Osteoblast (primary cell): ENCODE measurements around the gene ACTG2. TPM values are rescaled to one million over a fixed set of nuclear protein-coding genes. Genes with fewer than 3 reads are reported as not detected.

Source experiments
- DNase-seq: peaks from one replicate; pipeline ENCODE4 v3.0.0; 2011; ENCODE audit warnings: low spot score, mixed read lengths; ENCODE audit not compliant: insufficient read length; ENCODE audit errors: missing footprints
- H2AFZ ChIP-seq: 2 replicates; pipeline ENCODE4 v1.6.0; 2011; ENCODE audit warnings: mild to moderate bottlenecking, low read length
- H3K27ac ChIP-seq: 2 replicates; pipeline ENCODE4 v1.5.1; 2011; ENCODE audit warnings: mild to moderate bottlenecking, low read depth, low read length, moderate library complexity
- H3K27me3 ChIP-seq: 2 replicates; pipeline ENCODE4 v1.6.0; 2012; ENCODE audit warnings: mild to moderate bottlenecking, control low read depth, inconsistent platforms, low read length, moderate library complexity; ENCODE audit not compliant: insufficient read depth
- H3K36me3 ChIP-seq: 2 replicates; pipeline ENCODE4 v1.5.1; 2011; ENCODE audit warnings: mild to moderate bottlenecking, low read length, control low read depth, moderate library complexity; ENCODE audit not compliant: insufficient read depth
- H3K4me1 ChIP-seq: 2 replicates; pipeline ENCODE4 v1.5.1; 2011; ENCODE audit warnings: mild to moderate bottlenecking, low read length, control low read depth, moderate library complexity; ENCODE audit not compliant: insufficient read depth
- H3K4me2 ChIP-seq: 2 replicates; pipeline ENCODE4 v1.6.0; 2011; ENCODE audit warnings: mild to moderate bottlenecking, low read length; ENCODE audit not compliant: insufficient read depth
- H3K4me3 ChIP-seq: fragments of 200-600 bp; sonication (generic); 3 replicates; pipeline ENCODE4 v1.5.1; 2012; ENCODE audit warnings: mild to moderate bottlenecking, low read length, inconsistent platforms; ENCODE audit not compliant: insufficient read depth
- H3K79me2 ChIP-seq: 2 replicates; pipeline ENCODE4 v1.6.0; 2012; ENCODE audit warnings: mild to moderate bottlenecking, low read length, control low read depth, inconsistent platforms; ENCODE audit not compliant: insufficient read depth
- H3K9me3 ChIP-seq: 2 replicates; pipeline ENCODE4 v1.5.1; 2011; ENCODE audit warnings: low read depth, low read length, control low read depth
- H4K20me1 ChIP-seq: 2 replicates; pipeline ENCODE4 v1.6.0; 2012; ENCODE audit warnings: mild to moderate bottlenecking, low read length, control low read depth; ENCODE audit not compliant: insufficient read depth
- total RNA-seq: library from RNA; depleted of rRNA; stranded (reverse); fragments of >200 nt; gene quantifications from 2 replicates; pipeline ENCODE4 v1.2.3, GENCODE V29; 2012
- TF ChIP-seq, protein P1 (sequence below): IDR thresholded peaks from 2 replicates; pipeline ENCODE4 v1.5.1; 2011; ENCODE audit warnings: mild to moderate bottlenecking, low read depth, low read length, moderate library complexity; ENCODE audit errors: extremely low read depth

The ACTG2 gene
- total RNA-seq, 1 donor: 0.72 TPM

DNA sequence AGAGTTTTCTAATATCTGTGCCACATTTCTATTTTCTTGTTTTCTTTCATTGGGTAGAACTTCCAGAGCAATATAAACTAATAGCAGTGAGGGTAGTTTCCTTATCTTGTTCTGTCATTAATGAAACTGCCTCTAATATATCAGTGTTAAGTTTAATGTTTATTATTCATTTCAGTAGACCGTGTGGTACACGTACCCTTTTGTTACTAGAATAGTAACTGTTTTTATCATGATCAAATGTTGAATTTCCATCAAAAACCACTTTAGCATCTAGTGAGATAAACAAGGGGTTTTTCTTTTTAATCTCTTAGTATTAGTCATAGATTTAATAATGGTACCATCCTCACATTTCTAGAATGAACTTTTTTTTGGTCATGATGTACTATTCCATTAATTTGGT, 49.9 kb downstream of the ACTG2 start:
- no peak overlapping the region for H2AFZ ChIP-seq
- no peak overlapping the region for H3K27ac ChIP-seq
- no peak overlapping the region for H3K4me2 ChIP-seq
- TF ChIP-seq, protein P1, sequence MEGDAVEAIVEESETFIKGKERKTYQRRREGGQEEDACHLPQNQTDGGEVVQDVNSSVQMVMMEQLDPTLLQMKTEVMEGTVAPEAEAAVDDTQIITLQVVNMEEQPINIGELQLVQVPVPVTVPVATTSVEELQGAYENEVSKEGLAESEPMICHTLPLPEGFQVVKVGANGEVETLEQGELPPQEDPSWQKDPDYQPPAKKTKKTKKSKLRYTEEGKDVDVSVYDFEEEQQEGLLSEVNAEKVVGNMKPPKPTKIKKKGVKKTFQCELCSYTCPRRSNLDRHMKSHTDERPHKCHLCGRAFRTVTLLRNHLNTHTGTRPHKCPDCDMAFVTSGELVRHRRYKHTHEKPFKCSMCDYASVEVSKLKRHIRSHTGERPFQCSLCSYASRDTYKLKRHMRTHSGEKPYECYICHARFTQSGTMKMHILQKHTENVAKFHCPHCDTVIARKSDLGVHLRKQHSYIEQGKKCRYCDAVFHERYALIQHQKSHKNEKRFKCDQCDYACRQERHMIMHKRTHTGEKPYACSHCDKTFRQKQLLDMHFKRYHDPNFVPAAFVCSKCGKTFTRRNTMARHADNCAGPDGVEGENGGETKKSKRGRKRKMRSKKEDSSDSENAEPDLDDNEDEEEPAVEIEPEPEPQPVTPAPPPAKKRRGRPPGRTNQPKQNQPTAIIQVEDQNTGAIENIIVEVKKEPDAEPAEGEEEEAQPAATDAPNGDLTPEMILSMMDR: no peak
- peaks cover 33% of the 10 kb centered on the region for H3K36me3 ChIP-seq
- H3K4me3 ChIP-seq: no peak overlapping the region
- no peaks in the 10 kb centered on the region for H3K9me3 ChIP-seq
- peaks cover 23% of the 10 kb centered on the region for H3K4me1 ChIP-seq
- no peak for DNase-seq
- H3K27me3 ChIP-seq: no peaks in the 10 kb centered on the region
- peaks cover 84% of the 10 kb centered on the region for H4K20me1 ChIP-seq
- peaks cover 62% of the 10 kb centered on the region for H3K79me2 ChIP-seq

DNA sequence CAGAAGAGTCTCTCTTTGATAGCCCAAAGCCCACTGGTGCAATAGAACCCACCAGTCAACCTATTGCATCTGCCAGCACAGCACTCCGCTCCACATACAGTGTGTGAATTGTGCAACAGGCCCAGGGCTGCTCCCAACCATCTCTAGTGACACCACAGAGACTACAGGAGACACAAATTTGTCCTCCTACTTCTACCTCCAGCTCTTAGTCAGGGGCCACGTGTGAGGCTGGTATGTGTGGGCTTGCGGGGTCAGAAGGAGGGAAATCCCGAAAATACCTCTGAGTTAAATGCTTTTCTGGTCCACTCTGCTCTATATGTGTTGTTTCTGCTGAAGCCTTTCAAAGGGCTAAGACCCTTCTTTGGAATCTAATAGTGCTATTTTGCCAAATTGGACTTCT, 51.9 kb downstream of the ACTG2 start:
- DNase-seq: no peak
- H3K4me3 ChIP-seq: no peak overlapping the region
- peaks cover 49% of the 10 kb centered on the region for H3K36me3 ChIP-seq
- TF ChIP-seq, protein P1: no peak
- H3K79me2 ChIP-seq: peaks cover 60% of the 10 kb centered on the region
- no peak overlapping the region for H3K4me2 ChIP-seq
- peaks cover 79% of the 10 kb centered on the region for H4K20me1 ChIP-seq
- H2AFZ ChIP-seq: no peak overlapping the region
- no peak overlapping the region for H3K27ac ChIP-seq
- no peaks in the 10 kb centered on the region for H3K9me3 ChIP-seq
- no peaks in the 10 kb centered on the region for H3K27me3 ChIP-seq
- H3K4me1 ChIP-seq: peaks cover 5% of the 10 kb centered on the region

DNA sequence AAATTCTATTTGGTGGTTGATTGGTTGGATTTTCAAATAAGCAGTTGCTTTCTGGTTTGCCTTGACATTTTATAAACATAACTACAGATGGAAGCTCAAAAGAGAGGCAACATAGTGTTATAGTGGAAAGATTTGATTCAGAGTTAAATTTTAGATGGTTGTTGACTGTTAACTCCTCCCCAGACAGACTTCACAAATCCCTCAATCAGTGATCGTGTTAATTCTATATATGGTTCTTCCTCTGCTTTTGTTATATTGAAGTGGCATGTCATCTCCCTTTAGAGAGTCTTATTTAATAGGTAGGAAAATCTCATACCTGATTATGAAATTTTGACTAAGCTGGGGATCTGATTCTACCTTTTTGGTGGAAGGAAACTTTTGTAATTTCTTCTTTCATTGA, 53.4 kb downstream of the ACTG2 start:
- peaks cover 51% of the 10 kb centered on the region for H3K79me2 ChIP-seq
- no peaks in the 10 kb centered on the region for H3K9me3 ChIP-seq
- TF ChIP-seq, protein P1: no peak
- H4K20me1 ChIP-seq: peaks cover 71% of the 10 kb centered on the region
- H3K36me3 ChIP-seq: peaks cover 48% of the 10 kb centered on the region
- H3K4me2 ChIP-seq: no peak overlapping the region
- no peaks in the 10 kb centered on the region for H3K4me1 ChIP-seq
- no peak overlapping the region for H3K4me3 ChIP-seq
- H2AFZ ChIP-seq: no peak overlapping the region
- DNase-seq: no peak
- no peaks in the 10 kb centered on the region for H3K27me3 ChIP-seq
- H3K27ac ChIP-seq: no peak overlapping the region

DNA sequence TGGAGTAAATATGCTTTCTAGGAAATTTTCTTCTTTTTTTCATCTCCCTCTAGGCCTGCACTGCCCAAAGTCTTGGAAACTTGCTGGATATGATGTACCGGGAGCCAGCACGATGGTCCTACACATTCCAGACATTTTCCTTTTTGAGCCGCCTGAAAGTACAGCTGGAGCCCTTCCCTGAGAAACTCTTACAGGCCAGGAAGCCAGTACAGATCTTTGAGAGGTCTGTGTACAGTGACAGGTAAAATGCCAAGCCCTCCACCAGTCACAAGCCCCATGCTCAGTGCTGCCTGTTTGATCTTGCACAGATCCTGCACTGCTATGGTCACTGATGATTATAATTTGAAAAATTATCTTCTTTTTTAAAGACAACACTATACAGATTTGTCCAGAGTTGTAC, 53.9 kb downstream of the ACTG2 start:
- peaks cover 70% of the 10 kb centered on the region for H4K20me1 ChIP-seq
- no peaks in the 10 kb centered on the region for H3K4me1 ChIP-seq
- peaks cover 52% of the 10 kb centered on the region for H3K36me3 ChIP-seq
- H3K27ac ChIP-seq: no peak overlapping the region
- no peak overlapping the region for H3K4me3 ChIP-seq
- no peak overlapping the region for H3K4me2 ChIP-seq
- H3K27me3 ChIP-seq: no peaks in the 10 kb centered on the region
- H3K9me3 ChIP-seq: no peaks in the 10 kb centered on the region
- H3K79me2 ChIP-seq: peaks cover 48% of the 10 kb centered on the region
- TF ChIP-seq, protein P1: no peak
- no peak overlapping the region for H2AFZ ChIP-seq
- DNase-seq: no peak
